Ishikawa (cell line): ENCODE data around the gene ATP13A3.

Experiments used
- CEBPB ChIP-seq: IDR thresholded peaks from 2 replicates; pipeline ENCODE4 v1.6.1; 2012
- CREB1 ChIP-seq: IDR thresholded peaks from 2 replicates; pipeline ENCODE4 v1.6.1; 2012; ENCODE audit warnings: low read depth
- EGR1 ChIP-seq: IDR thresholded peaks from 2 replicates; pipeline ENCODE4 v1.6.1; 2012
- EP300 ChIP-seq: IDR thresholded peaks from 2 replicates; pipeline ENCODE4 v1.6.1; 2012; ENCODE audit warnings: borderline replicate concordance
- FOXM1 ChIP-seq: IDR thresholded peaks from 2 replicates; pipeline ENCODE4 v1.6.1; 2012; ENCODE audit warnings: low read depth, borderline replicate concordance
- MAX ChIP-seq: IDR thresholded peaks from 2 replicates; pipeline ENCODE4 v1.6.1; 2012
- RAD21 ChIP-seq: IDR thresholded peaks from 2 replicates; pipeline ENCODE4 v1.6.1; 2012; ENCODE audit warnings: low read depth
- REST ChIP-seq: IDR thresholded peaks from 2 replicates; pipeline ENCODE4 v1.6.1; 2012; ENCODE audit warnings: low read depth, mild to moderate bottlenecking
- TAF1 ChIP-seq: IDR thresholded peaks from 2 replicates; pipeline ENCODE4 v1.6.1; 2012; ENCODE audit warnings: low read depth, mild to moderate bottlenecking
- TCF12 ChIP-seq: IDR thresholded peaks from 2 replicates; pipeline ENCODE4 v1.6.1; 2012; ENCODE audit warnings: low read depth
- TEAD4 ChIP-seq: IDR thresholded peaks from 2 replicates; pipeline ENCODE4 v1.6.1; 2012
- USF1 ChIP-seq: IDR thresholded peaks from 2 replicates; pipeline ENCODE4 v1.6.1; 2012
- YY1 ChIP-seq: IDR thresholded peaks from 2 replicates; pipeline ENCODE4 v1.6.1; 2012; ENCODE audit warnings: low read depth
- ZBTB7A ChIP-seq: IDR thresholded peaks from 2 replicates; pipeline ENCODE4 v1.6.1; 2012; ENCODE audit warnings: low read depth

- no peak for TF ChIP-seq MAX
- TF ChIP-seq TCF12, result no peak
- no peak for TF ChIP-seq REST
- no peak for TF ChIP-seq TAF1
- TF ChIP-seq YY1, result no peak
- no peak for TF ChIP-seq RAD21
- TF ChIP-seq TEAD4, result no peak
- no peak for TF ChIP-seq CEBPB
- TF ChIP-seq EP300, result no peak
- no peak for TF ChIP-seq EGR1
- TF ChIP-seq USF1, result no peak
- TF ChIP-seq FOXM1, result no peak
- no peak for TF ChIP-seq ZBTB7A
- no peak for TF ChIP-seq CREB1
Observed at GRCh38 chr3:194518652-194519051, 31.9 kb upstream of the ATP13A3 start.
